ENCODE measurements around the gene DCC.

DNA sequence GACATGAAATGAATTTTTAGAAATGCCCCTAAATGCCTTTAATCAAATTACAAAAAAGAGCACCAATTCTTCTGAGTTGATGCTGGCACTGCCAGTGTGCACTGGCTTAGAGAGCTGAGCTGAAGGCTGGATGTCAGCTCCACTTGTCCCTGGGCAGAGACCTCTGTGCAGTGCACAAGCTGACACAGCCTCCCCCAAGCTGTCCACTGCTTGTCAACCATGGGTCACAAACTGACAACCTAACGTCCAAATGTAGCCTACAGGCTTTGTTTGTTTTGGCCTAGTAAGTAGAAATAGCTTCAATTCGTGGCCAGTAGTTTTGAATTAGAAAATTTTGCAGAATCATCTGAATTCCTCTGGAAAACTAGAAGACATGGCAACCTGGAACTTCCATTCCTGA, 605.6 kb downstream of the DCC start:
- TF ChIP-seq GATA2 (IDR thresholded peaks at IDR 0.05; ENCODE audit: low read depth, low read length) (no peak), GATA3 (IDR thresholded peaks at IDR 0.05; ENCODE audit: low read depth, low read length) (no peak)
